HG02763 (cell line): ENCODE data around the gene TP53.
"Not testable (repeated sequence)": the region's sequence is repeated elsewhere in the genome, so short reads cannot be mapped to it uniquely, and the experiment has no call there.

Experiments used
- ATAC-seq: cut with Tn5 transposase; IDR thresholded peaks from one replicate; pipeline ENCODE4 v1.9.1; 2021; ENCODE audit warnings: mild to moderate bottlenecking, moderate library complexity; ENCODE audit not compliant: unreplicated experiment

TP53 gene

GRCh38 chr17:7632492-7632894 lies 54.8 kb downstream of the TP53 start:
- no peak for ATAC-seq

GRCh38 chr17:7631398-7632380 lies 55.6 kb downstream of the TP53 start:
- no peak for ATAC-seq

GRCh38 chr17:7629939-7630571 lies 57.2 kb downstream of the TP53 start, which contains the start of gene SHBG:
Gene SHBG (plus strand): TSS chr17:7630135. CDS start chr17:7630173, 38 bp downstream.
- ATAC-seq = no peak

- ATAC-seq = peak; percentile 85
Observed at GRCh38 chr17:7627250-7628121, 59.8 kb downstream of the TP53 start, which contains the start of gene SAT2. Gene SAT2 (minus strand): TSS chr17:7627821. CDS start chr17:7627635, 186 bp downstream.

- ATAC-seq = no peak
Observed at GRCh38 chr17:7626956-7627249, 60.4 kb downstream of the TP53 start.

- no peak for ATAC-seq
Observed at GRCh38 chr17:7626307-7626706, 61.0 kb downstream of the TP53 start.

- ATAC-seq = not testable (repeated sequence)
Observed at GRCh38 chr17:7625749-7626148, 61.5 kb downstream of the TP53 start.

- no peak for ATAC-seq
Observed at GRCh38 chr17:7623661-7624060, 63.6 kb downstream of the TP53 start.

- no peak for ATAC-seq
Observed at GRCh38 chr17:7620835-7621234, 66.5 kb downstream of the TP53 start.

GRCh38 chr17:7618608-7619007 lies 68.7 kb downstream of the TP53 start:
- ATAC-seq = no peak
